ENCODE data around the gene CUX1. TPM values are rescaled to one million over a fixed set of nuclear protein-coding genes. Genes with fewer than 3 reads are reported as not detected.

Gene CUX1
- total and polyA plus RNA-seq, 2 donors (not counting 1 experiment from before 2014, with no cell fraction given) = 10.8 to 86.5 TPM

- 74% methylated on average over 13 of the region's 13 CpGs for WGBS (ENCODE audit: insufficient coverage)
- no peaks in the 10 kb centered on the region for H3K79me2 ChIP-seq (ENCODE audit: control insufficient read depth, insufficient read depth, low read length)
- Mint-ChIP-seq H3K9me3 (ENCODE audit: insufficient read depth) (no peaks in the 10 kb centered on the region), H3K4me1 (no peaks in the 10 kb centered on the region), H3K27me3 (no peaks in the 10 kb centered on the region), H3K4me3 (no peak overlapping the region), H3K27ac (no peak overlapping the region)
- H3K9ac ChIP-seq (ENCODE audit: low read length) = no peak overlapping the region
- no peaks in the 10 kb centered on the region for H4K20me1 ChIP-seq (ENCODE audit: control insufficient read depth, insufficient read depth, low read length, poor library complexity, severe bottlenecking)
- no peak overlapping the region for H3K4me3 ChIP-seq (ENCODE audit: control extremely low read depth in 1 of 5, extremely low read depth in 1 of 5, insufficient read depth in 1 of 5, low read depth in 2 of 5, low read length in 4 of 5)
- no peak for ATAC-seq (ENCODE audit: low read depth)
- no peak for DNase-seq
- H2AFZ ChIP-seq (ENCODE audit: insufficient read depth, low read depth, low read length, poor library complexity, severe bottlenecking) = no peak overlapping the region
- POLR2A ChIA-PET = no interaction called here
- no peaks in the 10 kb centered on the region for H3K36me3 ChIP-seq (replicated peaks in 1 of 2; ENCODE audit: control extremely low read depth in 1 of 2, control insufficient read depth in 1 of 2, extremely low read depth in 1 of 2, insufficient read depth in 2 of 2, low read length in 1 of 2)
- H3K9me3 ChIP-seq (ENCODE audit: control extremely low read depth in 1 of 3, control insufficient read depth in 2 of 3, insufficient read depth in 1 of 3, low read length in 2 of 3) = no peaks in the 10 kb centered on the region
- no peak overlapping the region for H3K4me2 ChIP-seq (replicated peaks; ENCODE audit: low read depth, low read length, poor library complexity, severe bottlenecking)
- TF ChIP-seq EZH2 (IDR thresholded peaks at IDR 0.05; ENCODE audit: borderline replicate concordance, insufficient read depth, low read depth, low read length, poor library complexity, severe bottlenecking) = no peak
- no peak for TF ChIP-seq CTCF (IDR thresholded peaks at IDR 0.05)
- H3K4me1 ChIP-seq (ENCODE audit: control insufficient read depth in 2 of 2, insufficient read depth in 2 of 2, low read length in 2 of 2) = no peaks in the 10 kb centered on the region
- H3K27me3 ChIP-seq (replicated peaks in 1 of 4; ENCODE audit: control extremely low read depth in 1 of 4, control insufficient read depth in 3 of 4, insufficient read depth in 4 of 4, low read length in 3 of 4) = no peaks in the 10 kb centered on the region
- intact Hi-C loops (cut with micrococcal nuclease) = no loop called here
- CTCF ChIA-PET = interaction anchor here (0.7 to 1.7 kb wide), 2 partner anchors 721 to 949 kb away, joined by 5 to 6 read pairs; no protein-coding TSS in a partner anchor
- no peak overlapping the region for H3K27ac ChIP-seq (ENCODE audit: low read length in 2 of 2)
Measured at GRCh38 chr7:102264367-102264891, 447.0 kb downstream of the CUX1 start.

GRCh38 chr7:102266541-102266940 is 449.1 kb downstream of the CUX1 start:
- no peaks in the 10 kb centered on the region for H3K79me2 ChIP-seq (ENCODE audit: control insufficient read depth, insufficient read depth, low read length)
- H3K27ac ChIP-seq (ENCODE audit: low read length in 2 of 2) = no peak overlapping the region
- Mint-ChIP-seq H3K27ac (no peak overlapping the region), H3K9me3 (ENCODE audit: insufficient read depth) (no peaks in the 10 kb centered on the region), H3K27me3 (no peaks in the 10 kb centered on the region), H3K4me1 (no peaks in the 10 kb centered on the region), H3K4me3 (no peak overlapping the region)
- no peaks in the 10 kb centered on the region for H3K27me3 ChIP-seq (replicated peaks in 1 of 4; ENCODE audit: control extremely low read depth in 1 of 4, control insufficient read depth in 3 of 4, insufficient read depth in 4 of 4, low read length in 3 of 4)
- no peak overlapping the region for H3K9ac ChIP-seq (ENCODE audit: low read length)
- 94% methylated on average over 13 of the region's 14 CpGs for WGBS (ENCODE audit: insufficient coverage)
- no peak for ATAC-seq (ENCODE audit: low read depth)
- H3K4me1 ChIP-seq (ENCODE audit: control insufficient read depth in 2 of 2, insufficient read depth in 2 of 2, low read length in 2 of 2) = no peaks in the 10 kb centered on the region
- H3K9me3 ChIP-seq (ENCODE audit: control extremely low read depth in 1 of 3, control insufficient read depth in 2 of 3, insufficient read depth in 1 of 3, low read length in 2 of 3) = no peaks in the 10 kb centered on the region
- DNase-seq = no peak
- H3K36me3 ChIP-seq (replicated peaks in 1 of 2; ENCODE audit: control extremely low read depth in 1 of 2, control insufficient read depth in 1 of 2, extremely low read depth in 1 of 2, insufficient read depth in 2 of 2, low read length in 1 of 2) = no peaks in the 10 kb centered on the region
- H3K4me3 ChIP-seq (ENCODE audit: control extremely low read depth in 1 of 5, extremely low read depth in 1 of 5, insufficient read depth in 1 of 5, low read depth in 2 of 5, low read length in 4 of 5) = no peak overlapping the region
- H3K4me2 ChIP-seq (replicated peaks; ENCODE audit: low read depth, low read length, poor library complexity, severe bottlenecking) = no peak overlapping the region
- no peak overlapping the region for H2AFZ ChIP-seq (ENCODE audit: insufficient read depth, low read depth, low read length, poor library complexity, severe bottlenecking)
- CTCF ChIA-PET = interaction anchor here (0.9 kb wide), 1 partner anchor 667 kb away, joined by 3 read pairs; no protein-coding TSS in a partner anchor
- intact Hi-C loops (cut with micrococcal nuclease) = no loop called here
- POLR2A ChIA-PET = no interaction called here
- TF ChIP-seq CTCF (IDR thresholded peaks at IDR 0.05) (no peak), EZH2 (IDR thresholded peaks at IDR 0.05; ENCODE audit: borderline replicate concordance, insufficient read depth, low read depth, low read length, poor library complexity, severe bottlenecking) (no peak)
- no peaks in the 10 kb centered on the region for H4K20me1 ChIP-seq (ENCODE audit: control insufficient read depth, insufficient read depth, low read length, poor library complexity, severe bottlenecking)
